Neural cell (in vitro differentiated cells): ENCODE data around the gene ULK3. TPM values are rescaled to one million over a fixed set of nuclear protein-coding genes. Genes with fewer than 3 reads are reported as not detected.

Experiments used
- H2AFZ ChIP-seq: fragments of 200-600, 300-800 bp; sonication (generic), shearing (Covaris generic); 2 replicates; pipeline ENCODE4 v1.6.0; 2014; ENCODE audit warnings: low read depth, mild to moderate bottlenecking, antibody characterized with exemption, low read length, moderate library complexity
- H3F3A ChIP-seq: fragments of 200-600 bp; shearing (Covaris generic); 2 replicates; pipeline ENCODE4 v1.6.1; 2016; ENCODE audit warnings: mild to moderate bottlenecking, moderate library complexity, mixed read lengths, antibody characterized with exemption, low read length; ENCODE audit not compliant: insufficient read depth, poor library complexity, severe bottlenecking
- H3K27ac ChIP-seq: fragments of 200-600, 300-800 bp; sonication (generic), shearing (Covaris generic); 2 replicates; pipeline ENCODE4 v1.5.1; 2014; ENCODE audit warnings: mild to moderate bottlenecking, low read length, moderate library complexity
- H3K27me3 ChIP-seq: fragments of 300-800, 200-600 bp; sonication (generic), shearing (Covaris generic); 2 replicates; pipeline ENCODE4 v1.6.0; 2014; ENCODE audit warnings: mild to moderate bottlenecking, low read depth, low read length, moderate library complexity; ENCODE audit not compliant: insufficient read depth
- H3K36me3 ChIP-seq: fragments of 300-800, 200-600 bp; sonication (generic), shearing (Covaris generic); 2 replicates; pipeline ENCODE4 v1.5.1; 2014; ENCODE audit warnings: mild to moderate bottlenecking, antibody characterized with exemption, low read length, moderate library complexity; ENCODE audit not compliant: insufficient read depth
- H3K4me2 ChIP-seq: fragments of 300-800, 200-600 bp; sonication (generic), shearing (Covaris generic); 2 replicates; pipeline ENCODE4 v1.6.0; 2014; ENCODE audit warnings: mild to moderate bottlenecking, low read length
- H3K4me3 ChIP-seq: fragments of 300-800, 200-600 bp; sonication (generic), shearing (Covaris generic); 2 replicates; pipeline ENCODE4 v1.5.1; 2014; ENCODE audit warnings: mild to moderate bottlenecking, low read length, moderate library complexity
- H3K79me2 ChIP-seq: fragments of 200-600 bp; shearing (Covaris generic); replicated peaks from 2 replicates; pipeline ENCODE4 v1.6.0; 2014; ENCODE audit warnings: mild to moderate bottlenecking, low read length, moderate library complexity; ENCODE audit not compliant: insufficient read depth
- H3K9ac ChIP-seq: fragments of 300-800, 200-600 bp; sonication (generic), shearing (Covaris generic); 2 replicates; pipeline ENCODE4 v1.6.1; 2016; ENCODE audit warnings: mild to moderate bottlenecking, low read length, mixed read lengths
- H3K9me2 ChIP-seq: fragments of 200-600 bp; shearing (Covaris generic); 2 replicates; pipeline ENCODE4 v1.6.1; 2016; ENCODE audit warnings: mild to moderate bottlenecking, low read length, mixed read lengths; ENCODE audit not compliant: insufficient read depth
- H3K9me3 ChIP-seq: fragments of 200-600, 300-800 bp; sonication (generic), shearing (Covaris generic); 2 replicates; pipeline ENCODE4 v1.6.1; 2016; ENCODE audit warnings: mild to moderate bottlenecking, mixed run types, low read length, moderate library complexity, mixed read lengths
- H4K20me1 ChIP-seq: fragments of 200-600 bp; shearing (Covaris generic); 2 replicates; pipeline ENCODE4 v1.6.1; 2016; ENCODE audit warnings: mild to moderate bottlenecking, mixed run types; ENCODE audit not compliant: insufficient read depth
- EP300 ChIP-seq: fragments of 450-650 bp; conservative IDR thresholded peaks from 2 replicates; pipeline ENCODE4 v1.6.1; 2014; ENCODE audit warnings: antibody characterized with exemption, mild to moderate bottlenecking, moderate library complexity; ENCODE audit not compliant: poor library complexity, severe bottlenecking
- EZH2 ChIP-seq: fragments of 200-600, 300-800 bp; shearing (Covaris generic), sonication (generic); IDR thresholded peaks from 2 replicates; pipeline ENCODE4 v1.6.1; 2014; ENCODE audit warnings: antibody characterized with exemption, low read length, borderline replicate concordance, mild to moderate bottlenecking; ENCODE audit not compliant: insufficient read depth, poor library complexity, severe bottlenecking
- MXI1 ChIP-seq: fragments of 450-650 bp; conservative IDR thresholded peaks from 2 replicates; pipeline ENCODE4 v1.6.1; 2014; ENCODE audit warnings: antibody characterized with exemption, mild to moderate bottlenecking; ENCODE audit not compliant: poor library complexity, severe bottlenecking
- POLR2AphosphoS5 ChIP-seq: IDR thresholded peaks from 2 replicates; pipeline ENCODE4 v1.6.1; 2012
- RAD21 ChIP-seq: fragments of 450-650 bp; conservative IDR thresholded peaks from 2 replicates; pipeline ENCODE4 v1.6.1; 2014; ENCODE audit warnings: antibody characterized with exemption, mild to moderate bottlenecking, moderate library complexity
- SMC3 ChIP-seq: fragments of 450-650 bp; conservative IDR thresholded peaks from 2 replicates; pipeline ENCODE4 v1.6.1; 2014; ENCODE audit warnings: antibody characterized with exemption, mild to moderate bottlenecking, moderate library complexity; ENCODE audit not compliant: poor library complexity
- TAF1 ChIP-seq: IDR thresholded peaks from 2 replicates; pipeline ENCODE4 v1.6.1; 2012; ENCODE audit warnings: low read depth
- polyA plus RNA-seq: library from polyadenylated mRNA; depleted of rRNA; stranded (reverse); fragments of >200 nt; gene quantifications from 2 replicates; pipeline ENCODE4 v1.2.3, GENCODE V29; 2014
- TF ChIP-seq, protein P1 (sequence below): IDR thresholded peaks from 2 replicates; pipeline ENCODE4 v1.6.1; 2012; ENCODE audit warnings: borderline replicate concordance
- TF ChIP-seq, protein P2 (sequence below): fragments of 450-650 bp; IDR thresholded peaks from 2 replicates; pipeline ENCODE4 v1.5.1; 2014; ENCODE audit warnings: antibody characterized with exemption, mild to moderate bottlenecking, moderate library complexity; ENCODE audit not compliant: poor library complexity, severe bottlenecking

ULK3 gene
- polyA plus RNA-seq, 1 donor from 2014 or later = 193 TPM

DNA sequence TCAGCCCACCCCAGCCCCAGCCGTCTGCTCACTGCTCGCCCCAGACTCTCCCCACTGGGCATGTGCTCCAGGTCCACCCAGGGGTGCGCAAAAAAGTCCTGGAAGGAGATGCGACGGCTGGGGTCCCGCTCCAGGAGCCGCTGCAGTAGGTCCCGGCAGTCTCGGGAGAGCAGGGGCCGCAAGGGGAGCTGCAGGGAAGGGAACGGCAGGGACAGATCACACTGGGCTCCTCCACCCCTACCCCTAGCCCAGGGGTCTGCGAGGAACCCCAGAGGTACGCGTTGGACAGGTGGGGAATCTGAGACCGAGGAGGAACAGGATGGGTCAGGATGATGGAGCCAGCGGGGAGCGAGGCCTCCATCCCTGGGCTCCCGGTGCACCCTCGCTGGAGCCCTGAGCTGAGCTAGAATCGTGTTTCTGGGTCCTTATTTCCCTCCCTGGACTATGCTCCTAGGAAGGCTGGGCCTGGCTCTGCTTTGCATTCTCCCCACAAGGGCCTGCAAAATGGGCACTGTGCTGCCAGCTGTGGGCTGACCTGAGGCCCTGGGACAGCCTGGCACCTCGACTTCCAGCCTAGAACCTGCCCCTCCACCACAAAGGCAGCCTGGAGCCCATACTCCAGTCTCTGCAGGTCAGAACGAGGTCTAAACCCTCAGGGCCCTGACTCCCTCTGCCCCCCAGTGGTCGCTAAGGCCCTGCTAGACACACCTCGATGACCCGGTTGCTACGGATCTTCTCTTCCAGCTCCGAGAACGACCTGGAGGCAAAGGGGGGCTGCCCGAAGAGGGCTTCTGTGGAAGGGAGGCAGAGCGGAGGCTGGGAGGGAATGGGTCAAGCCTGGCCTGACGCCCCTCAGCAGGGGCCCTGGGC is 3.2 kb downstream of the ULK3 start:
- Histone ChIP-seq H3K36me3 (no peaks in the 10 kb centered on the region), H3K79me2 (no peaks in the 10 kb centered on the region), H3F3A (no peaks in the 10 kb centered on the region), H3K9me3 (no peaks in the 10 kb centered on the region), H3K27me3 (no peaks in the 10 kb centered on the region), H3K9ac (no peak overlapping the region), H3K27ac (no peak overlapping the region), H4K20me1 (no peaks in the 10 kb centered on the region), H3K4me3 (no peak overlapping the region), H3K4me2 (no peak overlapping the region), H2AFZ (no peak overlapping the region), H3K9me2 (no peaks in the 10 kb centered on the region)
- TF ChIP-seq RAD21 (no peak), EZH2 (no peak), TAF1 (no peak), MXI1 (no peak), POLR2AphosphoS5 (no peak), SMC3 (no peak), EP300 (no peak)
- TF ChIP-seq, protein P1, sequence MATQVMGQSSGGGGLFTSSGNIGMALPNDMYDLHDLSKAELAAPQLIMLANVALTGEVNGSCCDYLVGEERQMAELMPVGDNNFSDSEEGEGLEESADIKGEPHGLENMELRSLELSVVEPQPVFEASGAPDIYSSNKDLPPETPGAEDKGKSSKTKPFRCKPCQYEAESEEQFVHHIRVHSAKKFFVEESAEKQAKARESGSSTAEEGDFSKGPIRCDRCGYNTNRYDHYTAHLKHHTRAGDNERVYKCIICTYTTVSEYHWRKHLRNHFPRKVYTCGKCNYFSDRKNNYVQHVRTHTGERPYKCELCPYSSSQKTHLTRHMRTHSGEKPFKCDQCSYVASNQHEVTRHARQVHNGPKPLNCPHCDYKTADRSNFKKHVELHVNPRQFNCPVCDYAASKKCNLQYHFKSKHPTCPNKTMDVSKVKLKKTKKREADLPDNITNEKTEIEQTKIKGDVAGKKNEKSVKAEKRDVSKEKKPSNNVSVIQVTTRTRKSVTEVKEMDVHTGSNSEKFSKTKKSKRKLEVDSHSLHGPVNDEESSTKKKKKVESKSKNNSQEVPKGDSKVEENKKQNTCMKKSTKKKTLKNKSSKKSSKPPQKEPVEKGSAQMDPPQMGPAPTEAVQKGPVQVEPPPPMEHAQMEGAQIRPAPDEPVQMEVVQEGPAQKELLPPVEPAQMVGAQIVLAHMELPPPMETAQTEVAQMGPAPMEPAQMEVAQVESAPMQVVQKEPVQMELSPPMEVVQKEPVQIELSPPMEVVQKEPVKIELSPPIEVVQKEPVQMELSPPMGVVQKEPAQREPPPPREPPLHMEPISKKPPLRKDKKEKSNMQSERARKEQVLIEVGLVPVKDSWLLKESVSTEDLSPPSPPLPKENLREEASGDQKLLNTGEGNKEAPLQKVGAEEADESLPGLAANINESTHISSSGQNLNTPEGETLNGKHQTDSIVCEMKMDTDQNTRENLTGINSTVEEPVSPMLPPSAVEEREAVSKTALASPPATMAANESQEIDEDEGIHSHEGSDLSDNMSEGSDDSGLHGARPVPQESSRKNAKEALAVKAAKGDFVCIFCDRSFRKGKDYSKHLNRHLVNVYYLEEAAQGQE = no peak
- TF ChIP-seq, protein P2, sequence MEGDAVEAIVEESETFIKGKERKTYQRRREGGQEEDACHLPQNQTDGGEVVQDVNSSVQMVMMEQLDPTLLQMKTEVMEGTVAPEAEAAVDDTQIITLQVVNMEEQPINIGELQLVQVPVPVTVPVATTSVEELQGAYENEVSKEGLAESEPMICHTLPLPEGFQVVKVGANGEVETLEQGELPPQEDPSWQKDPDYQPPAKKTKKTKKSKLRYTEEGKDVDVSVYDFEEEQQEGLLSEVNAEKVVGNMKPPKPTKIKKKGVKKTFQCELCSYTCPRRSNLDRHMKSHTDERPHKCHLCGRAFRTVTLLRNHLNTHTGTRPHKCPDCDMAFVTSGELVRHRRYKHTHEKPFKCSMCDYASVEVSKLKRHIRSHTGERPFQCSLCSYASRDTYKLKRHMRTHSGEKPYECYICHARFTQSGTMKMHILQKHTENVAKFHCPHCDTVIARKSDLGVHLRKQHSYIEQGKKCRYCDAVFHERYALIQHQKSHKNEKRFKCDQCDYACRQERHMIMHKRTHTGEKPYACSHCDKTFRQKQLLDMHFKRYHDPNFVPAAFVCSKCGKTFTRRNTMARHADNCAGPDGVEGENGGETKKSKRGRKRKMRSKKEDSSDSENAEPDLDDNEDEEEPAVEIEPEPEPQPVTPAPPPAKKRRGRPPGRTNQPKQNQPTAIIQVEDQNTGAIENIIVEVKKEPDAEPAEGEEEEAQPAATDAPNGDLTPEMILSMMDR = no peak

DNA sequence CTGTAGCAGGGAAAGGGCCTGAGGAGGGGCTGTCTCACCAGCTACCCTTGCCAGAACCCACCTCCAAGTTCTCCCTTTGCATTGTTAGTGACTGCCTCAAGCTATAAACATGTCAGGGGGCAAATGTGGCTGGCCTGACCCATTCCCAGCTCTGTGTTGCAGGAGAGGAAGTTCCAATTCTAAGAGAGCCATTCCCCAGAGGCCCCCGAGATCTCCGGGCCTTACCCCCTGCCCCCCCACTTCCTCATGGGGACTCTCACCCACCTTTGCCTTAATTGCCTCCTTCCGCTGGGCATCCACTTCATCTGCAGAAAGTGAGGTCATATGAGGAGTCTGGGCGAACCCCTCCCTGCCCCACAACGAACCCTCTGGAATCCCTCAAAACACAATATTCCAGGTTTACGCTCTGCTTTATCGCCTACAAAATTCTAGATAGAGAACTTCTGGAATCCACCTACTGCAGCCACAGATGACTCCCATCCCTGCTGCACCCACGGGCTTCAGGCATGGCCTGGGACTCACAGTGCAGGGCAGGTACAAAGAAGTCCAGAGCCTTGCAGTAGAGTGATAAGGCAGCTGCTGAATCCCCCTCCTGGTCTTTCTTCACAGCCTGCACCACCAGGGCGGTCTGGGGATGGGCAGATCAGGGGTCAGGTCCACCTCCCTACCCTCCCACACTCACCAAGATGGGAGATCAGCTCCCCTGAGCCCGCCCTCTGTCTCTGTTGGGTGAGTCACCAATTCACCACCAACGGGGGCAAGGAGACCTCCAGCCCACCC is 4.0 kb downstream of the ULK3 start:
- H3K36me3 ChIP-seq = no peaks in the 10 kb centered on the region

More for the DNA sequence above, 4.0 kb downstream of the ULK3 start:
- no peak overlapping the region for H2AFZ ChIP-seq
- no peaks in the 10 kb centered on the region for H3F3A ChIP-seq
- no peaks in the 10 kb centered on the region for H3K9me2 ChIP-seq
- no peaks in the 10 kb centered on the region for H3K79me2 ChIP-seq
- no peaks in the 10 kb centered on the region for H3K27me3 ChIP-seq
- no peaks in the 10 kb centered on the region for H4K20me1 ChIP-seq
- H3K27ac ChIP-seq = no peak overlapping the region
- H3K4me2 ChIP-seq = no peak overlapping the region
- no peaks in the 10 kb centered on the region for H3K9me3 ChIP-seq
- no peak overlapping the region for H3K9ac ChIP-seq
- no peak overlapping the region for H3K4me3 ChIP-seq
- TF ChIP-seq POLR2AphosphoS5 = no peak
- no peak for TF ChIP-seq RAD21
- TF ChIP-seq TAF1 = no peak
- TF ChIP-seq, protein P1 = no peak
- no peak for TF ChIP-seq EZH2
- TF ChIP-seq, protein P2 = no peak
- TF ChIP-seq MXI1 = no peak
- TF ChIP-seq EP300 = no peak
- no peak for TF ChIP-seq SMC3
